C4-2B (cell line): Measurements from ENCODE around the gene DPEP1.

Source experiments
- CTCF ChIP-seq: fragments of 450-650 bp; conservative IDR thresholded peaks from 2 replicates; pipeline ENCODE4 v1.5.1; 2017; ENCODE audit warnings: mild to moderate bottlenecking
- ZFX ChIP-seq: fragments of 450-650 bp; IDR thresholded peaks from 2 replicates; pipeline ENCODE4 v1.6.1; 2017

GRCh38 chr16:89572073-89572484, 41.4 kb upstream of the DPEP1 start:
- TF ChIP-seq CTCF (no peak), ZFX (no peak)
